Vagina (tissue), 2 donors: ENCODE measurements around the gene GRPEL2. TPM values are rescaled to one million over a fixed set of nuclear protein-coding genes. Genes with fewer than 3 reads are reported as not detected.

Source experiments
- DNase-seq, 2 donors: peaks; one replicate each; pipeline ENCODE4 v3.0.0-alpha.2; 2017; ENCODE audit errors: extremely low spot score in 2 of 2
- H3K27ac ChIP-seq: fragments of 200-600 bp; sonication (generic); one replicate; pipeline ENCODE4 v1.5.1; 2019
- H3K27me3 ChIP-seq: fragments of 200-600 bp; sonication (generic); one replicate; pipeline ENCODE4 v1.5.1; 2019
- H3K36me3 ChIP-seq, 2 donors: fragments of 200-600 bp; sonication (generic); one replicate each; pipeline ENCODE4 v1.5.1; 2017 to 2019
- H3K4me1 ChIP-seq: fragments of 200-600 bp; sonication (generic); one replicate; pipeline ENCODE4 v1.5.1; 2019
- H3K4me3 ChIP-seq, 2 donors: fragments of 200-600 bp; sonication (generic); 1 replicate in 1 of 2; 2 replicates in 1 of 2; pipeline ENCODE4 v1.5.1; 2016 to 2019
- H3K9me3 ChIP-seq: fragments of 200-600 bp; sonication (generic); one replicate; pipeline ENCODE4 v1.5.1; 2019
- CTCF ChIP-seq, 3 experiments: fragments of 450-650 bp in 2 of 3; fragments of 200-600 bp in 1 of 3; sonication (generic) in 1 of 3; IDR thresholded peaks; one replicate each; pipeline ENCODE4 v1.5.1; 2017 to 2019; ENCODE audit warnings: antibody characterized with exemption in 3 of 3, mild to moderate bottlenecking in 2 of 3, moderate library complexity in 2 of 3
- POLR2A ChIP-seq, 2 donors: fragments of 450-650 bp; IDR thresholded peaks; one replicate each; pipeline ENCODE4 v1.6.1; 2017; ENCODE audit warnings: antibody characterized with exemption in 2 of 2, mild to moderate bottlenecking in 2 of 2, moderate library complexity in 2 of 2
- POLR2AphosphoS5 ChIP-seq, 2 donors: sonication (generic); formaldehyde crosslinking; IDR thresholded peaks; one replicate each; pipeline ENCODE4 v1.9.0; 2017; ENCODE audit warnings: antibody characterized with exemption in 2 of 2, mild to moderate bottlenecking in 2 of 2, low read depth in 1 of 2; ENCODE audit not compliant: insufficient read depth in 1 of 2
- intact Hi-C: fragments of 100-400 bp; cut with DNase I; formaldehyde crosslinking; loops from one replicate; pipeline ENCODE4 v1.15.1; 2023
- total RNA-seq: library from RNA; depleted of rRNA; stranded (reverse); fragments of >200 nt; gene quantifications from one replicate; pipeline ENCODE4 v1.2.3, GENCODE V29; 2016

The GRPEL2 gene
- total RNA-seq, 1 donor from 2014 or later, result 16.9 TPM

- no peak for TF ChIP-seq POLR2AphosphoS5 (IDR thresholded peaks at IDR 0.05; ENCODE audit: insufficient read depth in 1 of 2, low read depth in 1 of 2)
- no peak for TF ChIP-seq CTCF (IDR thresholded peaks at IDR 0.05)
- no peaks in the 10 kb centered on the region for H3K36me3 ChIP-seq
- H3K4me1 ChIP-seq, result peaks cover 13% of the 10 kb centered on the region
- no peak for DNase-seq
- no peaks in the 10 kb centered on the region for H3K27me3 ChIP-seq
- no peak overlapping the region for H3K27ac ChIP-seq
- no peak overlapping the region for H3K4me3 ChIP-seq
- intact Hi-C loops, result no loop called here
- H3K9me3 ChIP-seq, result no peaks in the 10 kb centered on the region
These were observed 21.6 kb upstream of the GRPEL2 start for GRCh38 chr5:149323621-149324205.

DNA sequence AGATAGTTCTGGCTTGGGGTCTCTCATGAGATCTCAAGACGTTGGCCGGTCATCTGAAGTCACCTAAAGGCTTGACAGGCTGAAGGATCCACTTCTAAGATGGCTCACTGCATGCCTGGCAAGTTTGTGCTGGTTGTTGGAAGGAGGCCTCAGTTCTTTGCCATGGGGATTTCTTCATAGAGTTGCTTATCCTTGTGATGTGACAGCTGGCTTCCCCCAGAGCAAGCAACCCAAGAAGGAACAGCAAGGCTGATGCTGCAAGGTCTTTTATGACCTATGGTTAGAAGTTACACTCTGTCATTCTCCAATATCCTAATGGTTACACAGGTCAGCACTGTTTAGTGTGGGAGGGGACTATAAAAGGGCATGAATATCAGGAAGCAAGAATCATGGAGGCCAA is 20.7 kb upstream of the GRPEL2 start:
- intact Hi-C loops, result no loop called here
- no peaks in the 10 kb centered on the region for H3K36me3 ChIP-seq
- no peak overlapping the region for H3K4me3 ChIP-seq
- H3K4me1 ChIP-seq, result peaks cover 13% of the 10 kb centered on the region
- H3K9me3 ChIP-seq, result no peaks in the 10 kb centered on the region
- DNase-seq, result no peak
- H3K27me3 ChIP-seq, result no peaks in the 10 kb centered on the region
- TF ChIP-seq POLR2A (IDR thresholded peaks at IDR 0.05) (no peak), CTCF (IDR thresholded peaks at IDR 0.05) (no peak), POLR2AphosphoS5 (IDR thresholded peaks at IDR 0.05; ENCODE audit: insufficient read depth in 1 of 2, low read depth in 1 of 2) (no peak)
- H3K27ac ChIP-seq, result no peak overlapping the region

DNA sequence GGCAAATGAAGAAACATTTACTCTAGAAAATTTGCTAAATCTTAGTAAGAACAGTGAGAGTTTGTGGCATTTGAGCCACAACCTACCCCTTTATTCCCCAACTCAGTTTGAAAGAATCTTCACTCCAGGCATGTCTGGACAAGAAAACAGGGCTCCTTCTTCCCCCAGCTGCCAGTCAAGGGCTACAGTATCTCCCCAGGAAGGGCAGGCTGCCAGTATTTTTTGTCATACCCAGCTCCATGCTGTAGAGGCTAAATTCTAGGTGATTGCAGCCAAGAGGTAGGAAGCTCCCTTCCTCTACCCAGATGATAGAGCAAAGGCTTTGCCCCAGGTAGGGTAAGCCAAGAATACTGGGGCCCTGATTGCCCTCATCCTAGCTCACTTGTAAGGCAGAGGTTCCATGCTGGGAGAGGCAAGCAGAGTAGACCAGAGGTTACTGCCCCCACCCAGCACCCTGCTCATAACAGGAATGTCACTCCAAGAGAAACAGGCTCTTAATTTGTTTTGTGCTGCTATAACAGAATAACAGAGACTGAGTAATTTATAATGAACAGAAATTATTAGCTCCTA is 20.0 kb upstream of the GRPEL2 start:
- Histone ChIP-seq H3K4me1 (peaks cover 11% of the 10 kb centered on the region), H3K27ac (no peak overlapping the region), H3K9me3 (no peaks in the 10 kb centered on the region), H3K4me3 (no peak overlapping the region), H3K27me3 (no peaks in the 10 kb centered on the region), H3K36me3 (no peaks in the 10 kb centered on the region)
- DNase-seq, result no peak
- intact Hi-C loops, result no loop called here
- no peak for TF ChIP-seq CTCF (IDR thresholded peaks at IDR 0.05)
- TF ChIP-seq POLR2A (IDR thresholded peaks at IDR 0.05), result no peak

GRCh38 chr5:149325894-149326293 is 19.4 kb upstream of the GRPEL2 start:
- TF ChIP-seq POLR2AphosphoS5 (IDR thresholded peaks at IDR 0.05; ENCODE audit: insufficient read depth in 1 of 2, low read depth in 1 of 2) (no peak), POLR2A (IDR thresholded peaks at IDR 0.05) (no peak), CTCF (IDR thresholded peaks at IDR 0.05) (no peak)
- no peaks in the 10 kb centered on the region for H3K9me3 ChIP-seq
- no peak overlapping the region for H3K27ac ChIP-seq
- no peaks in the 10 kb centered on the region for H3K27me3 ChIP-seq
- no peak overlapping the region for H3K4me3 ChIP-seq
- H3K4me1 ChIP-seq, result peaks cover 5% of the 10 kb centered on the region
- DNase-seq, result no peak
- no peaks in the 10 kb centered on the region for H3K36me3 ChIP-seq
- intact Hi-C loops, result no loop called here

GRCh38 chr5:149326611-149327010 is 18.7 kb upstream of the GRPEL2 start:
- Histone ChIP-seq H3K27ac (no peak overlapping the region), H3K4me3 (no peak overlapping the region), H3K27me3 (no peaks in the 10 kb centered on the region), H3K4me1 (no peaks in the 10 kb centered on the region), H3K36me3 (no peaks in the 10 kb centered on the region), H3K9me3 (no peaks in the 10 kb centered on the region)
- intact Hi-C loops, result no loop called here
- DNase-seq, result no peak
- no peak for TF ChIP-seq CTCF (IDR thresholded peaks at IDR 0.05)
